Hepatocyte (in vitro differentiated cells): Measurements from ENCODE around the gene CHST3. TPM values are rescaled to one million over a fixed set of nuclear protein-coding genes. Genes with fewer than 3 reads are reported as not detected.

Experiments used
- DNase-seq: peaks from one replicate; pipeline ENCODE4 v3.0.0-alpha.2; 2016; ENCODE audit warnings: low spot score
- H2AFZ ChIP-seq: fragments of 200-600 bp; sonication (generic); 2 replicates; pipeline ENCODE4 v1.6.0; 2016; ENCODE audit warnings: antibody characterized with exemption, mild to moderate bottlenecking
- H3K27ac ChIP-seq: fragments of 200-600 bp; sonication (generic); 2 replicates; pipeline ENCODE4 v1.5.1; 2016; ENCODE audit warnings: mild to moderate bottlenecking
- H3K27me3 ChIP-seq: fragments of 200-600 bp; sonication (generic); 2 replicates; pipeline ENCODE4 v1.6.1; 2016
- H3K36me3 ChIP-seq: fragments of 200-600 bp; sonication (generic); replicated peaks from 2 replicates; pipeline ENCODE4 v1.5.1; 2016; ENCODE audit warnings: low read depth; ENCODE audit not compliant: insufficient read depth
- H3K4me1 ChIP-seq: fragments of 200-600 bp; sonication (generic); 2 replicates; pipeline ENCODE4 v1.5.1; 2016; ENCODE audit warnings: mild to moderate bottlenecking, moderate library complexity; ENCODE audit not compliant: insufficient read depth
- H3K4me2 ChIP-seq: fragments of 200-600 bp; sonication (generic); 2 replicates; pipeline ENCODE4 v1.6.0; 2016
- H3K4me3 ChIP-seq: fragments of 200-600 bp; sonication (generic); 2 replicates; pipeline ENCODE4 v1.5.1; 2016; ENCODE audit warnings: mild to moderate bottlenecking
- H3K79me2 ChIP-seq: fragments of 200-600 bp; sonication (generic); 2 replicates; pipeline ENCODE4 v1.6.0; 2017; ENCODE audit warnings: mild to moderate bottlenecking
- H3K9me2 ChIP-seq: fragments of 200-600 bp; sonication (generic); replicated peaks from 2 replicates; pipeline ENCODE4 v1.6.0; 2017; ENCODE audit warnings: mild to moderate bottlenecking; ENCODE audit not compliant: insufficient read depth
- H3K9me3 ChIP-seq: fragments of 200-600 bp; sonication (generic); 2 replicates; pipeline ENCODE4 v1.5.1; 2016; ENCODE audit warnings: low read depth, mild to moderate bottlenecking
- H4K20me1 ChIP-seq: fragments of 200-600 bp; sonication (generic); 2 replicates; pipeline ENCODE4 v1.6.0; 2016; ENCODE audit warnings: mild to moderate bottlenecking; ENCODE audit not compliant: insufficient read depth, poor library complexity, severe bottlenecking
- EZH2 ChIP-seq: fragments of 200-600 bp; sonication (generic); IDR thresholded peaks from 2 replicates; pipeline ENCODE4 v1.6.1; 2016; ENCODE audit warnings: antibody characterized with exemption, mild to moderate bottlenecking, borderline replicate concordance
- EZH2phosphoT487 ChIP-seq: fragments of 200-600 bp; sonication (generic); IDR thresholded peaks from one replicate; pipeline ENCODE4 v1.6.1; 2018; ENCODE audit warnings: antibody characterized with exemption, mild to moderate bottlenecking, low read depth, moderate library complexity; ENCODE audit not compliant: unreplicated experiment, severe bottlenecking
- WGBS: methylation state at CpG from one replicate; pipeline ENCODE4 v1.1.6; 2016; ENCODE audit warnings: low lambda C conversion rate; ENCODE audit errors: missing lambda C conversion rate; 5-methylcytosine and 5-hydroxymethylcytosine counted together
- polyA plus RNA-seq: library from polyadenylated mRNA; unstranded; fragments of >200 nt; fragmentation: Nextera tagmentation; extraction: Ambion mirVana; gene quantifications from 2 replicates; pipeline ENCODE4 v1.2.1, GENCODE V29; 2016
- total RNA-seq: library from RNA; depleted of rRNA; stranded (reverse); fragments of >200 nt; gene quantifications from 2 replicates; pipeline ENCODE4 v1.2.3, GENCODE V29; 2014
- TF ChIP-seq, protein P1 (sequence below): fragments of 200-600 bp; sonication (generic); IDR thresholded peaks from 2 replicates; pipeline ENCODE4 v1.5.1; 2016; ENCODE audit warnings: antibody characterized with exemption, mild to moderate bottlenecking; ENCODE audit not compliant: poor library complexity

Gene CHST3
- total and polyA plus RNA-seq, 2 experiments from 2014 or later = 6.8 to 14.1 TPM

DNA sequence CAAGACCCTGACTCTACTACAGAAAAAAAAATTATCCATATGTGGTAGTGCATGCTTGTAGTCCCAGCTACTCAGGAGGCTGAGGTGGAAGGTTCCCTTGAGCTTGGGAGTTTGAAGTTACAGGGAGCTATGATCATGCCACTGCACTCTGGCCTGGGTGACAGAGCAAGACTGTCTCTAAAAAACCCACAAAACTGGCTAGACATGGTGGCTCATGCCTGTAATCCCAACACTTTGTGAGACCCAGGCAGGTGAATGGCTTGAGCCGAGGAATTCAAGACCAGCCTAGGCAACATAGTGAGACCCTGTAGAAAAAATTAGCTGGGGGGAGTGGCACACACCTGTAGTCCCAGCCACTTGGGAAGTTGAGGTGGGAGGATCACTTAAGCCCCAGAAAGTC lies 32.9 kb upstream of the CHST3 start:
- WGBS = 94% methylated on average over 1 of the region's 1 CpG
- Histone ChIP-seq H3K4me1 (no peaks in the 10 kb centered on the region), H3K27me3 (no peaks in the 10 kb centered on the region), H3K4me3 (no peak overlapping the region), H3K27ac (no peak overlapping the region), H3K9me2 (no peaks in the 10 kb centered on the region), H4K20me1 (no peaks in the 10 kb centered on the region), H3K36me3 (no peaks in the 10 kb centered on the region), H3K4me2 (no peak overlapping the region), H3K9me3 (no peaks in the 10 kb centered on the region), H2AFZ (no peak overlapping the region), H3K79me2 (no peaks in the 10 kb centered on the region)
- TF ChIP-seq, protein P1, sequence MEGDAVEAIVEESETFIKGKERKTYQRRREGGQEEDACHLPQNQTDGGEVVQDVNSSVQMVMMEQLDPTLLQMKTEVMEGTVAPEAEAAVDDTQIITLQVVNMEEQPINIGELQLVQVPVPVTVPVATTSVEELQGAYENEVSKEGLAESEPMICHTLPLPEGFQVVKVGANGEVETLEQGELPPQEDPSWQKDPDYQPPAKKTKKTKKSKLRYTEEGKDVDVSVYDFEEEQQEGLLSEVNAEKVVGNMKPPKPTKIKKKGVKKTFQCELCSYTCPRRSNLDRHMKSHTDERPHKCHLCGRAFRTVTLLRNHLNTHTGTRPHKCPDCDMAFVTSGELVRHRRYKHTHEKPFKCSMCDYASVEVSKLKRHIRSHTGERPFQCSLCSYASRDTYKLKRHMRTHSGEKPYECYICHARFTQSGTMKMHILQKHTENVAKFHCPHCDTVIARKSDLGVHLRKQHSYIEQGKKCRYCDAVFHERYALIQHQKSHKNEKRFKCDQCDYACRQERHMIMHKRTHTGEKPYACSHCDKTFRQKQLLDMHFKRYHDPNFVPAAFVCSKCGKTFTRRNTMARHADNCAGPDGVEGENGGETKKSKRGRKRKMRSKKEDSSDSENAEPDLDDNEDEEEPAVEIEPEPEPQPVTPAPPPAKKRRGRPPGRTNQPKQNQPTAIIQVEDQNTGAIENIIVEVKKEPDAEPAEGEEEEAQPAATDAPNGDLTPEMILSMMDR = no peak
- TF ChIP-seq EZH2phosphoT487 (no peak), EZH2 (no peak)
- DNase-seq = no peak

DNA sequence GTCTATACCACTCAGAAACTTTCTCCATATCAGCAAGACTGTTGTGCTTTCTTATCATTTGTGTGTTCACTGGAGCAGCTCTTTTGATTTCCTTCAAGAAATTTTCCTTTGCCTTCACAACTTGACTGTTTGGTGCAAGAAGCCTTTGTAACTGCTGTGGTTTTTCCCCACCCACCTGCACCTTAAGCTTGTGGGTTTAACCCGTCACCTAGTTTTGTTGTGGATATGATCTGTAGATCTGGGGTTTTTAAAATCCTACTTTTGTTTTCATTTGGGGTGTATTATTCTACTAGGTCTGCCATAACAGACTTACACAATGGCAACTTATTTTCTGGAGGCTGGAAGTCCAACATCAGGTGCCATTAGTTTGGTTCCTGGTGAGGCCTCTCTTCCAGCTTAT lies 30.5 kb upstream of the CHST3 start:
- H3K79me2 ChIP-seq = no peaks in the 10 kb centered on the region
- H3K9me3 ChIP-seq = no peaks in the 10 kb centered on the region
- no peak overlapping the region for H3K4me2 ChIP-seq
- no peaks in the 10 kb centered on the region for H4K20me1 ChIP-seq
- WGBS = 96% methylated on average over 1 of the region's 1 CpG
- TF ChIP-seq, protein P1 = no peak
- TF ChIP-seq EZH2 (no peak), EZH2phosphoT487 (no peak)
- no peaks in the 10 kb centered on the region for H3K36me3 ChIP-seq
- H2AFZ ChIP-seq = no peak overlapping the region
- H3K4me3 ChIP-seq = no peak overlapping the region
- H3K27ac ChIP-seq = no peak overlapping the region
- H3K9me2 ChIP-seq = no peaks in the 10 kb centered on the region
- no peaks in the 10 kb centered on the region for H3K27me3 ChIP-seq
- no peak for DNase-seq
- no peaks in the 10 kb centered on the region for H3K4me1 ChIP-seq

DNA sequence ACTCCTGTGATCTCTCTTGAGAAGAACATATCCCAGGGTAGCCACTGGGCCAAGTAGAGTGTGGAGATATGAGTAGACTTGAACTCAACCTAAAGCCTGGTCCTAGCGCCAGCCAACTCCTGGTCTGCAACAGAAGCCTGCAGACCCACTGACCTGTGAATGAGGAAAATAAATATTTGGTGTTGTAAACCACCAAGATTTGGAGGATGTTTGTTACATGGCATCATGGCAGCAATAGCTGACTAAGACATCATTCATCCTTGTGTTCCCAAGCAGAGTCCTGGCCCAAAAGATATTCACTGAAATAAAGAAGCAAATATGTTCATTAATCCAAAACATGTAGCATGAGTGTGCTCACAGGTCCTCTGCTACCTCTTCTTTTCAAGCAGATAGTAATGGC lies 26.0 kb upstream of the CHST3 start:
- Histone ChIP-seq H4K20me1 (no peaks in the 10 kb centered on the region), H3K4me2 (no peak overlapping the region), H3K4me3 (no peak overlapping the region), H2AFZ (no peak overlapping the region), H3K9me2 (no peaks in the 10 kb centered on the region), H3K79me2 (no peaks in the 10 kb centered on the region), H3K36me3 (no peaks in the 10 kb centered on the region), H3K27ac (no peak overlapping the region), H3K27me3 (no peaks in the 10 kb centered on the region), H3K9me3 (no peaks in the 10 kb centered on the region), H3K4me1 (no peaks in the 10 kb centered on the region)
- TF ChIP-seq, protein P1 = no peak
- TF ChIP-seq EZH2phosphoT487 (no peak), EZH2 (no peak)
- no peak for DNase-seq
- 100% methylated on average over 1 of the region's 1 CpG for WGBS

DNA sequence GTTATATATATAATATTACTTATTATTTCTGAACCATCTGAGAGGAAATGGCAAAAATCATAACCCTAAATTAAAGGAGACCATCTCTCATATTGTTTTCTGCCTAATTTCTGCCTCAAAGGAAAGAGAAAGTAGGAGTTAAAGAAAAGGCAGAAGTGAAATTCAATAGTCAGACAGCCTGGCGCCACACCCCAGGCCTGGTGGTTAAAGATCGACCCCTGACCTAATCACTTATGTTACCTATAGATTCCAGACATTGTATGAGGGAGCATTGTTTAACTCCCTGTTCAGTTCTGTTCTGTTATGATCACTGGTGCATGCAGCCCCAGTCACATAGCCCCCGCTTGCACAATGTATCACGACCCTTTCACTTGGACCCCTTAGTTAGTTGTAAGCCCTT lies 24.9 kb upstream of the CHST3 start:
- Histone ChIP-seq H3K27ac (no peak overlapping the region), H2AFZ (no peak overlapping the region), H3K79me2 (no peaks in the 10 kb centered on the region), H3K4me2 (no peak overlapping the region), H3K9me2 (no peaks in the 10 kb centered on the region), H3K9me3 (no peaks in the 10 kb centered on the region), H3K27me3 (no peaks in the 10 kb centered on the region), H4K20me1 (no peaks in the 10 kb centered on the region), H3K4me1 (no peaks in the 10 kb centered on the region), H3K4me3 (no peak overlapping the region), H3K36me3 (no peaks in the 10 kb centered on the region)
- WGBS = 88% methylated on average over 4 of the region's 4 CpGs
- TF ChIP-seq, protein P1 = no peak
- TF ChIP-seq EZH2phosphoT487 = no peak
- TF ChIP-seq EZH2 = no peak
- DNase-seq = no peak
